ENCODE results near the gene PDX1.
"Not testable (repeated sequence)": the region's sequence is repeated elsewhere in the genome, so short reads cannot be mapped to it uniquely, and the experiment has no call there.

DNA sequence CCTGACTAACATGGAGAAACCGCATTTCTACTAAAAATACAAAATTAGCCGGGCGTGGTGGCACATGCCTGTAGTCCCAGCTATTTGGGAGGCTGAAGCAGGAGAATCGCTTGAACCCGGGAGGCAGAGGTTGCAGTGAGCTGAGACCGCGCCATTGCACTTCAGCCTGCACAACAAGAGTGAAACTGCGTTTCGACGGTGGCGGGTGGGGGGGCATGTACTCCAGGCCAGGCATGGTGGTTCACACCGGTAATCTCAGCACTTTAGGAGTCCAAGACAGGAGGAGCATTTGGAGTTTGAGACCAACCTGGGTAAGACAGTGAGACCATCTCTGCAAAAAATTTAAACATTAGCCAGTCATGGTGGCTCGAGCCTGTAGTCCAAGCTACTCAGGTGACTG lies 44.4 kb downstream of the PDX1 start:
- TF ChIP-seq, protein P1, sequence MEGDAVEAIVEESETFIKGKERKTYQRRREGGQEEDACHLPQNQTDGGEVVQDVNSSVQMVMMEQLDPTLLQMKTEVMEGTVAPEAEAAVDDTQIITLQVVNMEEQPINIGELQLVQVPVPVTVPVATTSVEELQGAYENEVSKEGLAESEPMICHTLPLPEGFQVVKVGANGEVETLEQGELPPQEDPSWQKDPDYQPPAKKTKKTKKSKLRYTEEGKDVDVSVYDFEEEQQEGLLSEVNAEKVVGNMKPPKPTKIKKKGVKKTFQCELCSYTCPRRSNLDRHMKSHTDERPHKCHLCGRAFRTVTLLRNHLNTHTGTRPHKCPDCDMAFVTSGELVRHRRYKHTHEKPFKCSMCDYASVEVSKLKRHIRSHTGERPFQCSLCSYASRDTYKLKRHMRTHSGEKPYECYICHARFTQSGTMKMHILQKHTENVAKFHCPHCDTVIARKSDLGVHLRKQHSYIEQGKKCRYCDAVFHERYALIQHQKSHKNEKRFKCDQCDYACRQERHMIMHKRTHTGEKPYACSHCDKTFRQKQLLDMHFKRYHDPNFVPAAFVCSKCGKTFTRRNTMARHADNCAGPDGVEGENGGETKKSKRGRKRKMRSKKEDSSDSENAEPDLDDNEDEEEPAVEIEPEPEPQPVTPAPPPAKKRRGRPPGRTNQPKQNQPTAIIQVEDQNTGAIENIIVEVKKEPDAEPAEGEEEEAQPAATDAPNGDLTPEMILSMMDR (IDR thresholded peaks at IDR 0.05; ENCODE audit: low read depth, low read length, poor library complexity, severe bottlenecking): not testable (repeated sequence)
- not testable (repeated sequence) for TF ChIP-seq EZH2phosphoT487 (IDR thresholded peaks at IDR 0.05; ENCODE audit: borderline replicate concordance, low read length)

All from DOHH2 (cell line).